Muscle of back (tissue), 11 donors: Measurements from ENCODE around the gene STRN3. TPM values are rescaled to one million over a fixed set of nuclear protein-coding genes. Genes with fewer than 3 reads are reported as not detected.

ENCODE experiments used
- DNase-seq, 3 donors: peaks; one replicate each; pipeline versions ENCODE4 v3.0.0 to v3.0.0-alpha.2; 2013
- polyA plus RNA-seq, 10 donors: library from polyadenylated mRNA; unstranded; fragments of 120-200 nt; gene quantifications; one replicate each; pipeline ENCODE4 v1.2.1, GENCODE V29; 2013; ENCODE audit not compliant: insufficient read length in 10 of 10

Gene STRN3
- polyA plus RNA-seq, 10 donors: 37.7 to 58.5 (median 45.2) TPM

DNA sequence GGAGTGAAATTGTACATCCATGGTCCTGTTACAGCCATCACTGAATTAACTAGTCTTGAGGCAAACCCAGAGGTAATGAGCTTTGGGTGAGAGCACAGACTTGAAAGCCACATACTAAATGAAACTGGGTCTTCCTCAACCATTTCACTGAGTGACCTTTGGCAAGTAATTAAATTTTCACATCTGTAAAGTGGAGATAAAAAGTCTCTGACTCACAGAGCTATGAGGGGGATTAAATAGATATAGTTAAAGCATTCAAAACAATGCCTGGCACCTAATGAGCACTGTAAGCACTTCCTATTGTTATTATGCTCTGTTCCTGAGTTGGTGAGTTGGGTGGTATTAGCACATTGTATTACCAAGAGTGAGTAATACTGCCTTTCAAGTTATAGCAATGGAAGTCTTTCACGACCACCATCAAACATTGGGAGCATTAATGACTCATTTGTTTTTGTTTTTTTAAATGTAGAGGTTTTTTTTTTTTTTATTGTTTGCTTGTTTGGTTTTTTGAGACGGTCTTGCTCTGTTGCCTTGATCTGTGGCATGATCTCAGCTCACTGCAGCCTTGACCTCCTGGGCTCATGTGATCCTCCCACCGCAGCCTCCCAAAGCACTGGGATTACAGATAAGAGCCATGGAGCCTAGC is 12.5 kb upstream of the STRN3 start:
- no peak for DNase-seq

GRCh38 chr14:31037709-31038221 is 11.6 kb upstream of the STRN3 start:
- DNase-seq: no peak

- no peak for DNase-seq
Observed at GRCh38 chr14:31036552-31036951, 10.4 kb upstream of the STRN3 start.

- DNase-seq: no peak
Observed at GRCh38 chr14:31030469-31030868, 4.3 kb upstream of the STRN3 start.

DNA sequence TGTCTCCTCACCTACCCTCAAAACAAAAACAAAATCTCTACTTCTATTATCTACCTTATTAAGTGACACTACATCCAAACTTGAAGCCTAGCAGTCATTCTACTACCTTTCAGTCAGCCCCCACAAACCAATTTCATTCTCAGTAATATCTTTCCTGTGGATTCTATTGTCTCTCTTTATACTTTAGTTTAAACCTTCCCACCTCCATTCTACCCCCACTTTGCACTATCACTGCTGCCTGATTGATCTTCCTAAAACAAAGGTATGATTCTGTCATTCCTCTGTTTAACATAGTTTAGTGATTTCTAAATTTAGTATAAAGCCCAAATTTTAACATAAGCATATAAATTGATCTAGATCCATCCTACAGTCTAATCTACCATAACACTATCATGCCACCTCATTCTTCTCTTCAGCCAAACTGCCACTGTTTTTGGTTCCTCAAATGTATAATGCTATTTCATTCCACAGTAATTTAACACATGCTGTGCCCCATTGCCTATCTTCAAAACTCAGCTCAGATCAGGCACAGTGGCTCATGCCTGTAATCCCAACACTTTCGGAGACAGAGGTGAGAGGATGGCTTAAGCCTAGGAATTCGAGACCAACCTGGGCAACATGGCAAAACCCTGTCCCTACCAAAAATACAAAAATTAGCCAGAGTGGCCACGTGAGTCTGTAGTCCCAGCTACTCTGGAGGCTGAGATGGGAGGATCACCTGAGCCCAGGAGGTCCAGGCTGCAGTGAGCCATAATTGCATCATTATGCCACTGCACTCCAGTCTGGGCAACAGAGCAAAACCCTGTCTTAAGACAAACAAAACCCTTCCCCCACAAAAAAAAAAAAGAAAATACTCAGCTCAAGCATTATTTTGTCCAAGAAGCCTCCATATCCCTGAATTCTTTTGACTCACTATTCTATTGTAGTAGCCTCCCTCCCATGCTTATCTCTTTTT is 3.1 kb upstream of the STRN3 start:
- no peak for DNase-seq

- no peak for DNase-seq
Observed at GRCh38 chr14:31027847-31028246, 1.7 kb upstream of the STRN3 start.

DNA sequence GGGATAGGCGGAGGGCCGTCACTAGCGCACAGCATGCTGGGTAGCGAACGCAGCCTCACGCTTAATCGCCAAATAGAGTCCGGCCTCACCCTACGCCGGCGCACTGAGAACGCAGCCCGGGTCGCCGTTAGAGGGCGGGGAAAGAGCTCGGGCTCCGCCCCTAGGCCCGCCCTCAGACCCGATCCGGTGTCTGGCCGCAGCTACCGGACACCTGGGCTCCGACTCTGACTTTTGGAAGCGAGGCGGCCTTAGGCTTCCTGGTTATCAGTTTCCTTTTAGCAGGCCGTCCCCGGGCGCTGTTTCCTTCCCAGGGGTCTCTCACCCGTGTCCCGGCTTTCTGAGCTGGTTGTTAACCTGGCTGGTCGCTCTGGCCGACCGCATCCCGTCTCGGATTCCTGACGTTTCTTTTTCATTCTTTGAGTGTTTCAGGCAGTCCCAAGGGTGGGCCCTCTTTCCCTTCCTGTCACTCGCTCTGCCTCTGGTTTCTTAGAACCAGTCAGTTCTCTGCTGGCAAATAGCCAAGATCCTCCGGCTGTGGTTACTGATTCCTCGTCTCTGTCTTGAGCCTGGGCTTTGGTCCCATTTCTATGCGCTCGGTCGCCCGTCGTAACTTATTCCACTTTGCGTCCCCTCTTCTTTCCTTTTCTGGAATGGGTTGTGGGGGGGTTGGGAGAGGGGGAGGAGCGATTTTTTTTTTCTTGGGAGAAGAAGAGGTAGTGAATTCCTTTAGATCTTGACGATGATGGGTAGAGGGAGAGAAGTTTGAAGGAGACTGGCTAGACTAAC is 464 bp upstream of the STRN3 start:
- peak; percentile 97 to 99 (median 98) for DNase-seq

GRCh38 chr14:31025367-31026076 is 657 bp downstream of the STRN3 start, which contains the start of gene AP4S1:
Gene AP4S1 (plus strand): TSS chr14:31025649. CDS start chr14:31066197, 40,548 bp downstream.
- peak; percentile 33 to 86 (median 69) for DNase-seq

- DNase-seq: peak in 1 of 3 donors; percentile 18
Observed at GRCh38 chr14:31024577-31025366, 1.4 kb downstream of the STRN3 start.

DNA sequence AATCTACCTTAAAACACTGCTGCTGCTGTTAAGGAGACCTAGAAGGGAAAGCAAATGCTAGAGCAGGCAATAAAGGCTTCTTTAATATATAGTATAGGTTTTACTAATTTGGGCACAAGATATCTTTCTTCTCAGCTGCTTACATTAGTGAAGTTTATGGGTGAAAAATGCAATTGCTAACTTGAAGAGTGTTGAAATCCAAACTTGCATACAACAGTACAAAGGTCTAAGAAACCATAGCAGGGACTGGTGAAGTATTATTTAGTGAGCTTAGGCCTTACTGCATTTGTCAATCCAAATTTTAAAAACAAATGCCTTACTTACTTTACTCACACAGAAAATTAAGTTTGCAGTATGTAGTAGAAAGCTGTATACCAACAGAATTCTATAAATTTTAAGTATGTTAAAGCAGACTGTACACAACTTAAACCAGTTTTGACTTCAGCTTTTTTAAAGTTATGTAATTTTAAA is 2.1 kb downstream of the STRN3 start:
- DNase-seq: peak in 1 of 3 donors; percentile 11

DNA sequence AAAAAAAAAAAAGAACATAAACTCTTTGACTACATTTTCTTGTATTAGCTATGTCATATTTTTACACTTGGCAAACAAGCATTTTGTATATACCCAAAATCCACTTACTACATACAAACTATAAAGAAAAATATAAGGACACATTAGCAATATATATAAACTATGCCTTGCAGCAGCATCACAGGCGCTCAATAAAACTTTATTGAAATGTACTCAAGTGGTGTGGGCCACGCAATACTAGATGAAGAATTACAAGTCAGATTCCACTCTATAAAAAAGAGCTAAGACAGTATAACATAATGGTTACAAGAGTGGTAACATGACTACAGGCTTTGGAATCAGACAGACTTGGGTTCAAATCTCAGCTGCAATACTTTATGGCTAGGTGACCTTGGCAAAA is 3.8 kb downstream of the STRN3 start:
- DNase-seq: no peak

- DNase-seq: no peak
Observed at GRCh38 chr14:31021576-31021949, 4.6 kb downstream of the STRN3 start.

- no peak for DNase-seq
Observed at GRCh38 chr14:31020834-31021575, 5.2 kb downstream of the STRN3 start.

GRCh38 chr14:31018057-31018645 is 8.0 kb downstream of the STRN3 start:
- DNase-seq: no peak

GRCh38 chr14:31013841-31014240 is 12.3 kb downstream of the STRN3 start:
- no peak for DNase-seq

DNA sequence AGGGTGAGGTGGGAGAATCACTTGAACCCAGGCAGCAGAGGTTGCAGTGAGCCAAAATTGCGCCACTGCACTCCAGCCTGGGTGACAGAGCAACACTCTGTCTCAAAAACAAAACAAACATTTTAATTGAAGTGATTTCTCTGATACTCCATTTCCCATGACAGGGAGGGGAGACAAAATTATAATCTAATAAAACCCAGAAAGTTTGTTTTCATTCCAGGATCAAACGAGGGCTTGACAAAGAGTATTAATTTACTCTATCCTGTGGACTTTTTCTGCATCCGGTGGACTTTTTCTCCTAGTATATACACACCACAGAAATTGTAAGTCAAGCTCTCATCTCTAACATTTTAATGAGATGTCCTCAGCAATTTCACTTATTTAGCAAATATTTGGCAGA is 15.2 kb downstream of the STRN3 start:
- DNase-seq: no peak

DNA sequence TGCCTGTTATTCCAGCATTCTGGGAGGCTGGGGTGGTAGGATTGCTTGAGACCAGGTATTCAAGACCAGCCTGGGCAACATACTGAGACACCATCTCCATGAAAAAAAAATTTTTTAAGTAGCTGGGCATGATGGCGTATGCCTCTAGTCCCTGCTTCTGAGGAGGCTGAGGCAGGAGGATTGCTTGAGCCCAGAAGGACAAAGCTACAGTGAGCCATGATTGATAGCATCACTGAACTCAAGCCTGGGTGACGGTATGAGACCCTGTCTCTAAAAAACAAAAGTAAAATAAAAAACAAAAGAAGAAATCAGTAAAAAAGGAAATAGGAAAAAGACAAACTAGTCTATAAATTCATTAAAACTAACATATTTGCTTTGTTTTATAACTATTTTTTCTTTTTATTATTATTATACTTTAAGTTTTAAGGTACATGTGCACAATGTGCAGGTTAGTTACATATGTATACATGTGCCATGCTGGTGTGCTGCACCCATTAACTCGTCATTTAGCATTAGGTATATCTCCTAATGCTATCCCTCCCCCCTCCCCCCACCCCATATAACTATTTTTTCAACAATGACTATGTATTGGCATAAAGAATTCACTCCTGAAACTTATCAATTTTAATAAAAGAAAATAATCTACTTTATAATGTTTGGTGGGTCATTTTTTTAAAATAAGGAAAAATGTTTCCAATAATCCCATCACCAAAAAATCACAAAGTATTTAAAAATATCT is 16.2 kb downstream of the STRN3 start:
- no peak for DNase-seq

- no peak for DNase-seq
Observed at GRCh38 chr14:31006703-31007102, 19.5 kb downstream of the STRN3 start.
